ENCODE measurements around the gene HABP2.

The HABP2 gene

GRCh38 chr10:113557903-113558321, 5.1 kb downstream of the HABP2 start:
- DNase-seq (ENCODE audit: low spot score): no peak

GRCh38 chr10:113560071-113560470, 7.2 kb downstream of the HABP2 start:
- DNase-seq (ENCODE audit: low spot score): no peak

DNA sequence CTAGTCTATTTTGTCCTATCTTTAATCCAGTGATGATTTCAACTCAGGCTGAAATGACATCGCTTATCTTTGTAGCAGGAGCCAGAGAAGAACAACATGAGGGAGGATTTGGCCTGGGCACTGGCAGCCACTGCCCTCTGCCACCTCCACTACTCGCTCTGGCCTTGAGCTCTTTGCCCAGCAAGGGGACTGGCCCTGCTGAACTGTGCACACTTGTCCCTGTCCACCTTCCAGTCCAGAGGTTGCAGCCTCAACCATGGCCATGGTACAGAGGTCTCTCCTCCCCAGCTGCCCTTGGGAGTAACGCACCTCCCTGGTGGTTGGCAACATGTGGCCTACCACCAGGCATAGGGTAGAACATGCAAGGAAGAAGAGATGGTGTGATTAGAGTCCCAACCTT, 8.4 kb downstream of the HABP2 start:
- DNase-seq (ENCODE audit: low spot score): no peak

DNA sequence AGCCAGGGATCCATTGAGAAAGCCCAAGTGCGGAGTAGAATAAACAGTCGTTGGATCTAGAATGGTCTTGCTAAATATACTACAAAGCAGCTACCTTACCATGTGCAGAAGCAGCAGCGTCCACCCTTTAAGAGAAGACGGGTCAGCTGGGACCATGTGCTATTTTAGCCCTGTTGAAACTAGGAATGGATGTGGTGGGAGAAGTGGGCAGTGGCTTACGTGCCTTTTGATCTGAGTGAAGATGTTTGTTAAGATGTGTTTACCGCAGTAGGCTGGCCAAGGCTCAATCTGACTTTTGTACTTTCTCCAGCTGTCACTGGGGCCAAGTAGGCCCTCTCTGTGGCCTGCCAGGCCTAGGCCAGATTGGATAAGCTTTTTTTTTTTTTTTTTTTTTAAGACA, 9.2 kb downstream of the HABP2 start:
- DNase-seq (ENCODE audit: low spot score): no peak

- DNase-seq (ENCODE audit: low spot score): no peak
These were observed 9.9 kb downstream of the HABP2 start for GRCh38 chr10:113562704-113563103.

DNA sequence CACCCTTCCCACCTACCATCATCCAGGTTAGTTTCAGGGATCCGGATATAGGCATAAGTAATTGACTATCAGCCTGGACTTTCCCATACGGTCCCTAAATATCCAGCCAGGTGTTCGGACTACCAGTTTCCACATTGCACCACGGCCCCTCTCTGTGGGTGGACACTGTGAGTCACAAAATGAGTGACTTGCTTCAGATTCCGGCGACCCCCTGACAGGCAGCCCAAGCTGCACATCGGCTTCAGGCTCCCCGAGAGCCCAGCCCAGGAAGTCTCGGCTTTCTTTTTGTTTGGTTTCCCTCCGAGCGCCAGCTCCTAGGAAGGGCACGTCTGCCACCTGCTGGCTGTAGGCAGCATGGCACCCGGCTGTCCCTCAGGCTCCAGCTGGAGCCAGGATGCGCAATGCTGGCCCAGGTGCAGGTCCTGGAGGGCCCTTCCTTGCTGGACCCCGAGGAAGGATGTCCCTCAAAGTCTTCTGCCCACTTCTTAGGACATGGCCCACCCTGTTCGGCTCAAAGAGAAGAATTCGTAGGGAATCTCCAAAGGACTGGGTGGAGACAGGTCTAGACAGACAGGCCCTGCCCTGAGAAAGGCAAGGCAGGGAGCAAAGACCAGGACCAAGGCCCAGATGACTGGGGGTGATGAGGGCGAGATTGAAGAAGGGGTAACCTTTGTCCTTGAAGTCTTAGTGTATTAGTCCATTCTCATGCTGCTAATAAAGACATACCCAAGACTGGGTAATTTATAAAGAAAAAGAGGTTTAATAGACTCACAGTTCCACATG, 10.6 kb downstream of the HABP2 start:
- DNase-seq (ENCODE audit: low spot score): peak; percentile 87

DNA sequence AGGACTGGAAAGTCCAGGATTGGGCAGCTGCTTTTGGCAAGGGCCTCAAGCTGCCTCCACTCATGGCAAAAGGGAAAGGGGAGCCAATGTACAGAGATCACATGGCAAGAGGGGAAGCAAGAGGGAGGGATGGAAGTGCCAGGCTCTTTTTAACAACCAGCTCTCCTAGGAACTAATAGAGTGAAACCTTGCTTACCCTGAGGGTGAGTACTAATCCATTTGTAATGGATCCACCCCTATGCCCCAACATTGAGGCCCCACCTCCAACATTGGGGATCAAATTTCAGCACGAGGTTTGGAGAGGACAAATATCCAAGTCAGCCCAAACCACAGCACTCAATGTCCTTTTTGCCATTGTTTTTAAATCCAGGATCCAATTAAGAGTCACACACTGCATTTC, 12.5 kb downstream of the HABP2 start:
- DNase-seq (ENCODE audit: low spot score): peak; percentile 54

GRCh38 chr10:113566888-113567287, 14.0 kb downstream of the HABP2 start:
- no peak for DNase-seq (ENCODE audit: low spot score)

DNA sequence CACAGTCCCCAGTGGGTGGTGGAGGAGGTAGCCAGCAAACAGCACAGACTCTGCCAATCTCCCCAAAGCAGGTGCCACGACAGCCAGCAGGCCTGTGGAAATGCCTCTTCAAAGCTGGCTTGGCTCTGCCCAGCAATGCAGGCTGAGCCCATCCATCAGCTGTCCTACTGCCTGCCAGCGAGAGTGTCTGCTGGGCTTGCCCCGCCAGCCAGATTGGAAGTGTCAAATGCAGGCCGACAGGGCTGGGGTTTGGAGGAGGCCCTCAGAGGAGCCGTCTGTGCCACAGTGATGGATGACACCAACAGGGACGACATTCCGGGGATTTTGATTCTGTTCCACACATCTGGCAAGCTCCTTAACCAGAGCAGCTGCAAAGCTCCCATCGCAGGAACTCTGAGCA, 16.7 kb downstream of the HABP2 start:
- DNase-seq (ENCODE audit: low spot score): no peak

DNA sequence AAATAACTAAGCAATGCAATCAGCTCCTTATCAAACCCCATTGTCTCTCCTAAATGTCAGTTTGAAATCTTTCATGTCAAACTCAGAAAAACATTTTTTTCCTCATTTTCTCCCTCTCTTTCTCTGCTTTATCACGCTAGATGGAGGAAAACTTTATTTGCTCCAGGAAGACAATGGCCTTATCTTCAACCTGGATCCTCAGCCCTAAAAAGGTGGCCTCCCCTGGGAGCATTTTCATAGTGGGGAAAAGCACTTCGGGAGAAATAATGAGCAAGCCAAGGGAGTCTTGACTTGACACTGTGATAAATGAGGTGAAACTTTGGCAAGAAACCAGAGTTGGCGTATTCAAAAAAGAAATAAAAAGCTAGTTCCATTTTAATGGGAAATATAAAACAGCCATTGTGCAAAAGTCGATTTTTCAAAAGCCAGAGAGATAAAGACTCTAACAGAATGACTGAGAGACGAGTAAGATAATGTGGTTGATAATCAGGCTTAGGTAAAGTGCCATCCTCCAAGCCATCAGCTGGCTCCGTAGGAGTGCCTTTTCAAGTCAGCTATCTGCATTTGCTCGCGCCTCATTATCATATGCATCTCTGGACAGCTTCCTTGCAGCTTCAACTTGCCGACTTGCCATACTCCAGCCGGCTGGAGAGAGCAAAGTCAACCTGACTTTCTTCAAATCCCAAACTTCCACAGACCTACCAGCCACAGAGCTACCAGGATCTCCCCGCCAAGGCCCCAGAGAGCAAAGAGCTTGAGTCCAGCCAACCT, 19.9 kb downstream of the HABP2 start:
- no peak for DNase-seq (ENCODE audit: low spot score)

DNA sequence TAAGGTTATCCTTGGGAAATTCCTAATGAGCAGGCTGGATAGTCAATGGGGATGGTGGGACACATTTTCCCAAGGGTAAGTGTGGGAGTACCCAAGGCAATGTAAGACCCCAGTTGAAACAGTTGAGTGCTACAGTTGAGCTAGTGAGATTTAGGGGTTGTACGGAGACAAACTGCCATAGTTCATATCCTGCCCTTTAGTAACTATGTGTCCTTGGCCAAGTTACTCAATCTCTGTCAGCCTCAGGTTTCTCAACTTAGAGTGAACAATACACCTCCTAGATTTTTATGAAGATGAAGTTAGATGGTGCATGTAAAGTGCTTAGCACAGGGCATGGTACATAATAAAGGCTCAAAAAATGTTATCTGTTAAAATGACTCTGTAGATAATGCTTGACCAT, 20.5 kb downstream of the HABP2 start:
- DNase-seq (ENCODE audit: low spot score): no peak

DNA sequence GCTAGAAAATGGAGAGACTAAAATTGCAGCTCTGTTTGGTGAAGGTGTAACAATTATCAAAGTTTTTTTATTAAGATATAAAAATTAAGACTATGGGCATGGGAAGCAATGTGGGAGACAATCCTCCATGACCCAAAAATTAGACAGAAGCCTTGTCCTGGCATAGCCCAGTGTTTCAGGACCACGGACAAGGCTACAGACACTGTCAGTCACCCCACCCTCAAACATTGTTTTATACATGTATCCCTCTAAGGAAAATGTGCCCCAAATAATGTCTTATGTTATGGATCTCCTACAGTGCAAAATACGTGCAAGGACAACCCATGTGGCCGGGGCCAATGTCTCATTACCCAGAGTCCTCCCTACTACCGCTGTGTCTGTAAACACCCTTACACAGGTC, 24.0 kb downstream of the HABP2 start:
- DNase-seq (ENCODE audit: low spot score): no peak

- no peak for DNase-seq (ENCODE audit: low spot score)
These were observed 25.9 kb downstream of the HABP2 start for GRCh38 chr10:113578773-113579172.

- no peak for DNase-seq (ENCODE audit: low spot score)
These were observed 28.2 kb downstream of the HABP2 start for GRCh38 chr10:113581092-113581491.

GRCh38 chr10:113583571-113583970, 30.7 kb downstream of the HABP2 start:
- no peak for DNase-seq (ENCODE audit: low spot score)

GRCh38 chr10:113585949-113586348, 33.1 kb downstream of the HABP2 start:
- DNase-seq (ENCODE audit: low spot score): no peak

- no peak for DNase-seq (ENCODE audit: low spot score)
These were observed 36.4 kb downstream of the HABP2 start for GRCh38 chr10:113589201-113589770.

DNA sequence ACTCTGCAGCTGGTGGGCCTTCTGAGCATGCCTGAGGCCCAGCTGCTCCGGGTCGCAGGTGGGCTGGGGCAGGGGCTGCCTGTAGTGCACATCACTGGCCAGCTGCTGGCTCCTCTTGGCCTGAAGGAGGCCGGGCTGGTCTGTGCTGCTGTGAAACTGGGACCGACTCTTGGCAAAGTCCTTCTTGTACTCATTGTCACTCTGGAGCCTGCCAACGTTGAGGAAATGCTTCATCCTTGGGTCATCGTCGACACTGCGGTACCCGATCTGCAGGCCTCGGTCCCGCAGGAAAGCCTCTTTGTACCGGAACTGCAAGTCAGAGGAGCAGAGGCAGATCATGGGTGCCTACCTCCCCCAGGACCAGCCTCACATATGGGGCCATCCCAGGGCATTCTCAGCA, 37.7 kb downstream of the HABP2 start:
- DNase-seq (ENCODE audit: low spot score): no peak

GRCh38 chr10:113592380-113592779, 39.5 kb downstream of the HABP2 start:
- no peak for DNase-seq (ENCODE audit: low spot score)

GRCh38 chr10:113594652-113595051, 41.8 kb downstream of the HABP2 start:
- peak; percentile 56 for DNase-seq (ENCODE audit: low spot score)

GRCh38 chr10:113600569-113600968, 47.7 kb downstream of the HABP2 start:
- DNase-seq (ENCODE audit: low spot score): no peak

- no peak for DNase-seq (ENCODE audit: low spot score)
These were observed 50.4 kb downstream of the HABP2 start for GRCh38 chr10:113603057-113603777.

GRCh38 chr10:113604572-113604971, 51.7 kb downstream of the HABP2 start:
- no peak for DNase-seq (ENCODE audit: low spot score)

Measured in ecto neural progenitor cell (in vitro differentiated cells).